ENCODE results near the gene PARD6B. TPM values are rescaled to one million over a fixed set of nuclear protein-coding genes. Genes with fewer than 3 reads are reported as not detected.
A peak's percentile ranks its signal among the peaks of the same experiment; 100 is the strongest.

Gene PARD6B
- total and polyA plus RNA-seq, 2 donors from 2014 or later = 9.2 to 72.0 TPM

DNA sequence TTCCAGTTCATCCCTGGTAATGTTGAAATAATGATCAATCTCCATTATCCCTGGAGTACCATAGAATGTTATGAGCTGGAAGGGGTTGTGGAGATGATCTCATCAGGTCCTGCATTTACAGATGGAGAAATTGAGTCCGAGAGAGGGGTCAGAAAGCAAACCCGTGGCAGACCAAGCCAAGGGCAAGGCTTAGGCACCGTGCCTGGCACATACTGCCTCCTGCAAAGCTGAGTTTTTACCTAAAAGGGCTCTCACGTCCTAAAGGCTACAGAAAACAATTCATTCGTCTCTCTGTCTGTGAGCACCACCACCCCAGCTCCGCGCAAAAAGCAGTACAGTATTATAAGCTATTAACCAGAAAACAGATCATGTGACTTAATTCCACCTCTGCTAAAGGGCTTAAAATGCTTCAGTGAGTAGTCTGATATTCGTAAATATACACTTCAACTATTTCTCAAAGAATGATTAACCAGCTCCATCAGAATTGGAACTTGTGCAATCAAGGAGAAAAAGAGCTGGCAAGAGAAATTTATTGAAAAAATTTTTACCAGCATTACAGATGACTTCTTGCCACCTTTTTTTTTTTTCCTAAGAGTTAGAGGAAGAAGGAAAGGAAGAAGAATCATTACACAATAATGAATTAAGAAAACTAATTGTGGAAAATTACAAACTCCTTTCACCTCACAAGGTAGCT lies 3.4 kb upstream of the PARD6B start:
- peak overlapping the region; percentile 95 to 97 for H3K27ac ChIP-seq (ENCODE audit: low read depth in 2 of 2, low read length in 2 of 2)
- H3K36me3 ChIP-seq (ENCODE audit: control insufficient read depth in 2 of 3, insufficient read depth in 3 of 3, low read length in 3 of 3) = no peaks in the 10 kb centered on the region
- DNase-seq (peak in 4 of 5 donors; percentile 45 to 91 (median 74)), FAIRE-seq (peak; percentile 81)
- TF ChIP-seq, protein P1, sequence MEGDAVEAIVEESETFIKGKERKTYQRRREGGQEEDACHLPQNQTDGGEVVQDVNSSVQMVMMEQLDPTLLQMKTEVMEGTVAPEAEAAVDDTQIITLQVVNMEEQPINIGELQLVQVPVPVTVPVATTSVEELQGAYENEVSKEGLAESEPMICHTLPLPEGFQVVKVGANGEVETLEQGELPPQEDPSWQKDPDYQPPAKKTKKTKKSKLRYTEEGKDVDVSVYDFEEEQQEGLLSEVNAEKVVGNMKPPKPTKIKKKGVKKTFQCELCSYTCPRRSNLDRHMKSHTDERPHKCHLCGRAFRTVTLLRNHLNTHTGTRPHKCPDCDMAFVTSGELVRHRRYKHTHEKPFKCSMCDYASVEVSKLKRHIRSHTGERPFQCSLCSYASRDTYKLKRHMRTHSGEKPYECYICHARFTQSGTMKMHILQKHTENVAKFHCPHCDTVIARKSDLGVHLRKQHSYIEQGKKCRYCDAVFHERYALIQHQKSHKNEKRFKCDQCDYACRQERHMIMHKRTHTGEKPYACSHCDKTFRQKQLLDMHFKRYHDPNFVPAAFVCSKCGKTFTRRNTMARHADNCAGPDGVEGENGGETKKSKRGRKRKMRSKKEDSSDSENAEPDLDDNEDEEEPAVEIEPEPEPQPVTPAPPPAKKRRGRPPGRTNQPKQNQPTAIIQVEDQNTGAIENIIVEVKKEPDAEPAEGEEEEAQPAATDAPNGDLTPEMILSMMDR (IDR thresholded peaks at IDR 0.05; ENCODE audit: borderline replicate concordance, extremely low read depth, insufficient read depth) = no peak
- no peaks in the 10 kb centered on the region for H3K27me3 ChIP-seq (ENCODE audit: control insufficient read depth, insufficient read depth, low read length)
- H3K9ac ChIP-seq (ENCODE audit: low read length in 3 of 3) = peak overlapping the region in 1 of 3 donors; percentile 59
- peaks cover 20 to 49% (median 40%) of the 10 kb centered on the region in 3 donors for H3K4me1 ChIP-seq (ENCODE audit: control insufficient read depth in 2 of 3, insufficient read depth in 2 of 3, low read depth in 1 of 3, low read length in 3 of 3)
- H3K4me3 ChIP-seq (ENCODE audit: low read length in 3 of 3) = peak overlapping the region in 1 of 3 donors; percentile 32
- no peaks in the 10 kb centered on the region for H3K9me3 ChIP-seq (ENCODE audit: control insufficient read depth in 2 of 3, insufficient read depth in 1 of 3, low read length in 3 of 3)
- intact Hi-C loops (cut with DNase I) = no loop called here

DNA sequence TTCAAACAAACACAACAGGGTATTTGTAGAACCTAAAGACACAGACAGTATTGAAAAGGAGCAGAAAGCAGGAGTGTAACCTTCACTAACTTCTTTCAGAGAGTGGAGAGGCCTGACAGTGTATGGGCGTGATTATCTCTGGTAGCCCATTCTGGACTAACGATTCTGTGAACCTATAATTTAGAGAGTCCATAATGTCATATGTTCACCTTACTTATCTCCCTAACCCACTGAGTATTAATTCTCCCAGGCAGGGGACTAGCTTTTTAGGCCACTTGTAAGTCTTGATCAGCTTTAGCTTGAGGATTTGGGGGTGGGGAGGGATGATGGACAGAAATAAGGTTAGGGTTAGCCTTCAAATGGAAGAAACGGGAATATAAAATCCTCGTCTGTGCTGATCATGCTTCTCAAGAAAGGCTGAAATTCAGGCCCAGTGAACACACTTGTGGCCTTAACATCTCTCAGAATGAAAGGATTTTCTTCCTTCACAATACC lies 2.8 kb upstream of the PARD6B start:
- peak in 1 of 5 donors; percentile 13 for DNase-seq
- intact Hi-C loops (cut with DNase I) = no loop called here
- Histone ChIP-seq H3K9me3 (ENCODE audit: control insufficient read depth in 2 of 3, insufficient read depth in 1 of 3, low read length in 3 of 3) (no peaks in the 10 kb centered on the region), H3K36me3 (ENCODE audit: control insufficient read depth in 2 of 3, insufficient read depth in 3 of 3, low read length in 3 of 3) (no peaks in the 10 kb centered on the region), H3K9ac (ENCODE audit: low read length in 3 of 3) (peak overlapping the region in 1 of 3 donors; percentile 43), H3K4me3 (ENCODE audit: low read length in 3 of 3) (peak overlapping the region in 2 of 3 donors; percentile 23 to 28), H3K27ac (ENCODE audit: low read depth in 2 of 2, low read length in 2 of 2) (peak overlapping the region; percentile 93 to 97), H3K27me3 (ENCODE audit: control insufficient read depth, insufficient read depth, low read length) (no peaks in the 10 kb centered on the region), H3K4me1 (ENCODE audit: control insufficient read depth in 2 of 3, insufficient read depth in 2 of 3, low read depth in 1 of 3, low read length in 3 of 3) (peaks cover 20 to 49% (median 40%) of the 10 kb centered on the region in 3 donors)
- no peak for FAIRE-seq
- TF ChIP-seq, protein P1 (IDR thresholded peaks at IDR 0.05; ENCODE audit: borderline replicate concordance, extremely low read depth, insufficient read depth) = no peak

DNA sequence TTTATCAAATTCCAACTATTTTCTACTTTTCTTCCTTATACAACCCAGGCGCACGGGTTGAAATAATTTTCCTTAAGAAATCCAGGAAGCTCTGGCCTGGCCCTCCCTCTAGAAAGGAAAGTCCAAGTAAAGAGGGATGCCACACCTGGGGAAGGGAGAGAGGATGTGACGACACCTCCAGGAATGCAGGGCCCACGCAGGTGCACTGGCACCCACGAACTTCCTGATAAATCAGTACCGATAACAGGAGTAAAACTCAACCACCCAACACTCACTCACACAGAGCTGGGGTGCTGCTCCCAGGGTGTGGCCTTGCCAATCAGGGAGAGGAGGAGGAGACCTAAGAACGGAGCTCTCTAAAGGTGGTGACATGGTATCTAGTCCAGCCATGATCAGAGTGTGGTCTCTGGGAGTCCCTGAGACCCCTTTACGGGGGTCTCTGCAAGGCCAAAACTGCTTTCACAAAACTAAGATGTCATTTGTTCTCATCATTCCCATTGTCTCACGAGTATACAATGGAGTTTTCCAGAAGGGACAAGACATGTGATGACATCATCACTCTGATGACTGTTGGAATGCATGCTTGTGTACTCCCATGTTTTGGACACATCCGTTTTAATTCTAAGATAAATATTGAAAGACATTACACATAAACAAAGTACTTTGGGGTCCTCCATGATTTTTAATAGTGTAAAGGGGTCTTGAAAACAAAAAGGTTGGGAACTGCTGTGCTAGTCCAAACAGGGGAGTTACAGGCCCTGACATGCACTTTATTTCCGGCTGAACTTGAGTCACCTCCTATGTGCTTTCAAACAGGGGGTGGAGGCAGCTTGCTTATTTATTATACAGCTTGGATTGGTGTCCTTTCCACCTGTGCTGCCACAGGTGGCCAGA lies 2.2 kb upstream of the PARD6B start:
- H3K9ac ChIP-seq (ENCODE audit: low read length in 3 of 3) = peak overlapping the region in 1 of 3 donors; percentile 43
- DNase-seq (peak in 3 of 5 donors; percentile 43 to 85 (median 51)), FAIRE-seq (no peak)
- no peaks in the 10 kb centered on the region for H3K27me3 ChIP-seq (ENCODE audit: control insufficient read depth, insufficient read depth, low read length)
- peak overlapping the region in 2 of 3 donors; percentile 22 to 95 for H3K4me3 ChIP-seq (ENCODE audit: low read length in 3 of 3)
- no peaks in the 10 kb centered on the region for H3K9me3 ChIP-seq (ENCODE audit: control insufficient read depth in 2 of 3, insufficient read depth in 1 of 3, low read length in 3 of 3)
- intact Hi-C loops (cut with DNase I) = no loop called here
- TF ChIP-seq, protein P1 (IDR thresholded peaks at IDR 0.05; ENCODE audit: borderline replicate concordance, extremely low read depth, insufficient read depth) = no peak
- no peaks in the 10 kb centered on the region for H3K36me3 ChIP-seq (ENCODE audit: control insufficient read depth in 2 of 3, insufficient read depth in 3 of 3, low read length in 3 of 3)
- peaks cover 20 to 49% (median 38%) of the 10 kb centered on the region in 3 donors for H3K4me1 ChIP-seq (ENCODE audit: control insufficient read depth in 2 of 3, insufficient read depth in 2 of 3, low read depth in 1 of 3, low read length in 3 of 3)
- H3K27ac ChIP-seq (ENCODE audit: low read depth in 2 of 2, low read length in 2 of 2) = peak overlapping the region; percentile 93 to 97

Data from kidney (tissue), 14 donors.